IMR-90 (cell line): Measurements from ENCODE around the gene CELA1. TPM values are rescaled to one million over a fixed set of nuclear protein-coding genes. Genes with fewer than 3 reads are reported as not detected.

ENCODE experiments used
- ATAC-seq: fragments of 200-7000 bp; cut with Tn5 transposase; 2 replicates; pipeline ENCODE4 v1.9.1; 2020; ENCODE audit warnings: low read depth, mild to moderate bottlenecking, moderate library complexity
- BruUV-seq: library from RNA; stranded (reverse); fragments of 400-500 nt; replicated peaks from 2 replicates; lab custom pipeline; 2021; lab: Mats Ljungman, UMichigan
- CTCF ChIA-PET: fragments of 300-600 bp; formaldehyde crosslinking; extraction: SDS; loops from one replicate; lab custom pipeline; 2021; ENCODE audit warnings: antibody characterized with exemption; lab: Yijun Ruan, JAX
- POLR2A ChIA-PET: fragments of 300-600 bp; sonication (Branson Sonifier 250); formaldehyde crosslinking; loops from one replicate; lab custom pipeline; 2022; ENCODE audit warnings: antibody characterized with exemption; ENCODE audit not compliant: unreplicated experiment; lab: Charles Lee
- DNase-seq: peaks from one replicate; pipeline ENCODE4 v3.0.0; 2013
- H2AFZ ChIP-seq: replicated peaks from 2 replicates; pipeline ENCODE3; 2013; ENCODE audit warnings: low read length, mild to moderate bottlenecking; ENCODE audit not compliant: poor library complexity
- H2AK5ac ChIP-seq: 2 replicates; pipeline ENCODE4 v1.6.1; 2013; ENCODE audit warnings: low read depth, low read length, inconsistent platforms
- H2AK9ac ChIP-seq: replicated peaks from 2 replicates; pipeline ENCODE3; 2013; ENCODE audit warnings: mild to moderate bottlenecking, low read depth, low read length, moderate library complexity; ENCODE audit not compliant: poor library complexity
- H2BK120ac ChIP-seq: 2 replicates; pipeline ENCODE4 v1.6.1; 2013; ENCODE audit warnings: low read depth, low read length, inconsistent platforms
- H2BK15ac ChIP-seq: 3 replicates; pipeline ENCODE4 v1.6.1; 2013; ENCODE audit warnings: low read depth, low read length, inconsistent platforms
- H2BK20ac ChIP-seq: 2 replicates; pipeline ENCODE4 v1.6.1; 2013; ENCODE audit warnings: low read depth, mild to moderate bottlenecking, inconsistent platforms, low read length, moderate library complexity
- H2BK5ac ChIP-seq: 2 replicates; pipeline ENCODE4 v1.6.1; 2013; ENCODE audit warnings: mild to moderate bottlenecking, low read depth, low read length, inconsistent platforms; ENCODE audit not compliant: poor library complexity, severe bottlenecking
- H3K14ac ChIP-seq: replicated peaks from 2 replicates; pipeline ENCODE4 v1.6.1; 2013; ENCODE audit warnings: low read depth, low read length, inconsistent platforms
- H3K18ac ChIP-seq: 2 replicates; pipeline ENCODE4 v1.6.1; 2013; ENCODE audit warnings: low read depth, low read length, control low read depth
- H3K23ac ChIP-seq: 2 replicates; pipeline ENCODE4 v1.6.1; 2013; ENCODE audit warnings: low read depth, low read length, inconsistent platforms
- H3K27ac ChIP-seq: 2 replicates; pipeline ENCODE4 v1.5.1; 2013; ENCODE audit warnings: mild to moderate bottlenecking, control low read depth, low read length; ENCODE audit not compliant: insufficient read depth
- H3K27me3 ChIP-seq: 2 replicates; pipeline ENCODE4 v1.6.1; 2013; ENCODE audit warnings: low read length; ENCODE audit not compliant: control insufficient read depth, insufficient read depth
- H3K36me3 ChIP-seq: 2 replicates; pipeline ENCODE4 v1.6.1; 2013; ENCODE audit warnings: low read length, mixed read lengths; ENCODE audit not compliant: control insufficient read depth, insufficient read depth
- H3K4ac ChIP-seq: 2 replicates; pipeline ENCODE4 v1.6.1; 2013; ENCODE audit warnings: low read depth, low read length, inconsistent platforms
- H3K4me1 ChIP-seq: 2 replicates; pipeline ENCODE4 v1.6.1; 2013; ENCODE audit warnings: low read length, mixed read lengths; ENCODE audit not compliant: control insufficient read depth, insufficient read depth
- H3K4me2 ChIP-seq: 2 replicates; pipeline ENCODE4 v1.6.1; 2013; ENCODE audit warnings: low read depth, mild to moderate bottlenecking, control low read depth, low read length, moderate library complexity
- H3K4me3 ChIP-seq: 2 replicates; pipeline ENCODE4 v1.5.1; 2013; ENCODE audit warnings: low read depth, mild to moderate bottlenecking, control low read depth, low read length, moderate library complexity; ENCODE audit not compliant: insufficient read depth
- H3K56ac ChIP-seq: 2 replicates; pipeline ENCODE4 v1.6.1; 2013; ENCODE audit warnings: low read length, inconsistent platforms; ENCODE audit not compliant: insufficient read depth; ENCODE audit errors: extremely low read depth
- H3K79me1 ChIP-seq, 2 experiments: 2 replicates each; pipeline ENCODE4 v1.6.1; 2013; ENCODE audit warnings: low read length in 2 of 2, inconsistent platforms in 1 of 2, low read depth in 1 of 2
- H3K9ac ChIP-seq: 2 replicates; pipeline ENCODE4 v1.6.1; 2013; ENCODE audit warnings: low read depth, low read length, control low read depth
- H3K9me1 ChIP-seq: 2 replicates; pipeline ENCODE4 v1.6.1; 2013; ENCODE audit warnings: low read length, inconsistent platforms; ENCODE audit not compliant: insufficient read depth
- H3K9me3 ChIP-seq: 2 replicates; pipeline ENCODE4 v1.6.1; 2013; ENCODE audit warnings: low read length; ENCODE audit not compliant: control insufficient read depth, insufficient read depth
- H4K20me1 ChIP-seq: 2 replicates; pipeline ENCODE4 v1.6.1; 2013; ENCODE audit warnings: low read length, inconsistent platforms; ENCODE audit not compliant: insufficient read depth
- H4K5ac ChIP-seq: 2 replicates; pipeline ENCODE4 v1.6.1; 2013; ENCODE audit warnings: mild to moderate bottlenecking, low read depth, low read length, control low read depth
- H4K8ac ChIP-seq, 2 experiments: 2 replicates each; pipeline ENCODE4 v1.6.1; 2013; ENCODE audit warnings: low read depth in 2 of 2, low read length in 2 of 2, control low read depth in 1 of 2, inconsistent platforms in 1 of 2
- H4K91ac ChIP-seq: 2 replicates; pipeline ENCODE4 v1.6.1; 2013; ENCODE audit warnings: low read depth, low read length, inconsistent platforms; ENCODE audit not compliant: insufficient read depth
- CTCF ChIP-seq: conservative IDR thresholded peaks from 2 replicates; pipeline ENCODE4 v1.5.1; 2012; ENCODE audit warnings: mild to moderate bottlenecking, low read depth, low read length, improper control_type of control experiment
- ELK1 ChIP-seq: fragments of 150-350 bp; IDR thresholded peaks from 2 replicates; pipeline ENCODE4 v1.6.1; 2016; ENCODE audit warnings: low read depth, mild to moderate bottlenecking, low read length, moderate library complexity, borderline replicate concordance
- FOS ChIP-seq: fragments of 150-350 bp; IDR thresholded peaks from 2 replicates; pipeline ENCODE4 v1.6.1; 2016; ENCODE audit warnings: low read depth, low read length
- MAFK ChIP-seq: IDR thresholded peaks from 2 replicates; pipeline ENCODE4 v1.6.1; 2012; ENCODE audit warnings: low read depth, low read length, improper control_type of control experiment
- MAZ ChIP-seq: IDR thresholded peaks from 2 replicates; pipeline ENCODE4 v1.6.1; 2012; ENCODE audit warnings: low read depth, mild to moderate bottlenecking, low read length, improper control_type of control experiment, moderate library complexity, borderline replicate concordance
- NFE2L2 ChIP-seq: fragments of 150-350 bp; IDR thresholded peaks from 2 replicates; pipeline ENCODE4 v1.6.1; 2016; ENCODE audit warnings: low read depth, mild to moderate bottlenecking, low read length
- POLR2A ChIP-seq: IDR thresholded peaks from 2 replicates; pipeline ENCODE4 v1.6.1; 2012; ENCODE audit warnings: mild to moderate bottlenecking, low read depth, low read length
- RCOR1 ChIP-seq: IDR thresholded peaks from 2 replicates; pipeline ENCODE4 v1.6.1; 2012; ENCODE audit warnings: mild to moderate bottlenecking, low read length, improper control_type of control experiment; ENCODE audit not compliant: insufficient replicate concordance
- RFX5 ChIP-seq: IDR thresholded peaks from 2 replicates; pipeline ENCODE4 v1.8.0; 2012; ENCODE audit warnings: low read depth, mild to moderate bottlenecking, low read length, moderate library complexity
- WGBS, 2 experiments: methylation state at CpG; one replicate each; pipeline versions ENCODE4 v1.1.5 to v1.1.7; 2013; ENCODE audit warnings: missing lambda C conversion rate in 2 of 2; ENCODE audit not compliant: insufficient read length in 1 of 2; ENCODE audit errors: extremely low coverage in 2 of 2; 5-methylcytosine and 5-hydroxymethylcytosine counted together
- dilution Hi-C: fragments of 300-500 bp; cut with HindIII; formaldehyde crosslinking; loops from one replicate; pipeline ENCODE4 v1.14.3; 2018; ENCODE audit warnings: low sequenced_read_pairs; ENCODE audit not compliant: unreplicated experiment
- in situ Hi-C: fragments of 300-500 bp; cut with MboI; formaldehyde crosslinking; loops from 3 replicates; pipeline ENCODE4 v1.14.3; 2019; ENCODE audit warnings: low sequenced_read_pairs, inconsistent platforms, mixed read lengths
- intact Hi-C: fragments of 100-400 bp; cut with micrococcal nuclease; formaldehyde crosslinking; loops from 2 replicates; pipeline ENCODE4 v1.10.0; 2022
- polyA plus RNA-seq, 3 experiments: library from polyadenylated mRNA; depleted of rRNA; stranded (reverse); fragments of >200 nt; gene quantifications; 2 replicates each; pipeline ENCODE4 v1.2.3, GENCODE V29; 2012; ENCODE audit warnings: low replicate concordance in 1 of 3
- total RNA-seq: library from RNA; depleted of rRNA; stranded (reverse); fragments of >200 nt; gene quantifications from 2 replicates; pipeline ENCODE4 v1.2.3, GENCODE V29; 2012

The CELA1 gene
- total and polyA plus RNA-seq, 2 of the 4 experiments (the other 2 are of a cell fraction) = not detected

- CTCF ChIA-PET = no interaction called here
- Histone ChIP-seq H2AK5ac (no peak overlapping the region), H3K4me1 (peaks cover 3% of the 10 kb centered on the region), H2AFZ (no peak overlapping the region), H3K4me3 (no peak overlapping the region), H4K91ac (no peak overlapping the region), H4K20me1 (no peaks in the 10 kb centered on the region), H2BK5ac (no peak overlapping the region), H3K14ac (no peak overlapping the region), H2BK20ac (no peak overlapping the region), H3K9me3 (no peaks in the 10 kb centered on the region), H3K4ac (no peak overlapping the region), H3K27ac (no peak overlapping the region), H2AK9ac (no peak overlapping the region), H3K56ac (no peak overlapping the region), H4K8ac (no peak overlapping the region), H2BK120ac (no peak overlapping the region), H3K23ac (no peak overlapping the region), H3K4me2 (no peak overlapping the region), H2BK15ac (no peak overlapping the region), H3K9ac (no peak overlapping the region), H3K9me1 (no peaks in the 10 kb centered on the region), H3K79me1 (no peaks in the 10 kb centered on the region), H3K36me3 (no peaks in the 10 kb centered on the region), H3K27me3 (no peaks in the 10 kb centered on the region), H4K5ac (no peak overlapping the region), H3K18ac (no peak overlapping the region)
- DNase-seq (no peak), ATAC-seq (no peak)
- intact Hi-C loops = no loop called here
- POLR2A ChIA-PET = no interaction called here
- dilution Hi-C loops = no loop called here
- no CpG with 5 or more reads among the region's 3 CpGs for WGBS, 2 experiments
- no TSS peak for BruUV-seq
- no peak for TF ChIP-seq FOS
- no peak for TF ChIP-seq CTCF
- no peak for TF ChIP-seq MAZ
- TF ChIP-seq RFX5 = no peak
- TF ChIP-seq NFE2L2 = no peak
- no peak for TF ChIP-seq POLR2A
- no peak for TF ChIP-seq RCOR1
- TF ChIP-seq ELK1 = no peak
- no peak for TF ChIP-seq MAFK
- in situ Hi-C loops = no loop called here
Observed at GRCh38 chr12:51318846-51319599, 27.5 kb downstream of the CELA1 start.
